SU-DHL-6 (cell line): ENCODE data around the gene MGMT.

Source experiments
- H2AFZ ChIP-seq: fragments of 200-600 bp; sonication (generic); 2 replicates; pipeline ENCODE4 v1.6.1; 2014; ENCODE audit warnings: low read depth, mild to moderate bottlenecking, moderate library complexity, mixed read lengths, antibody characterized with exemption, low read length; ENCODE audit not compliant: severe bottlenecking
- H3F3A ChIP-seq: fragments of 200-600 bp; shearing (Covaris generic); 2 replicates; pipeline ENCODE4 v1.6.0; 2016; ENCODE audit warnings: antibody characterized with exemption, mild to moderate bottlenecking; ENCODE audit not compliant: insufficient read depth
- H3K27ac ChIP-seq: fragments of 200-600 bp; sonication (generic); 2 replicates; pipeline ENCODE4 v1.5.1; 2016; ENCODE audit warnings: low read depth, mild to moderate bottlenecking, low read length, moderate library complexity, mixed read lengths
- H3K27me3 ChIP-seq: fragments of 200-600 bp; sonication (generic), shearing (Covaris generic); 2 replicates; pipeline ENCODE4 v1.6.0; 2014; ENCODE audit warnings: mild to moderate bottlenecking, low read length
- H3K36me3 ChIP-seq: fragments of 200-600 bp; sonication (generic); 2 replicates; pipeline ENCODE4 v1.6.1; 2014; ENCODE audit warnings: mild to moderate bottlenecking, low read length, mixed read lengths
- H3K4me2 ChIP-seq: fragments of 300-600, 200-600 bp; shearing (Covaris generic), sonication (generic); 2 replicates; pipeline ENCODE4 v1.6.0; 2014; ENCODE audit warnings: low read length, low read depth, mild to moderate bottlenecking; ENCODE audit not compliant: poor library complexity, severe bottlenecking
- H3K4me3 ChIP-seq: fragments of 200-600 bp; sonication (generic); 2 replicates; pipeline ENCODE4 v1.5.1; 2014; ENCODE audit warnings: antibody characterized with exemption, low read length, mild to moderate bottlenecking, mixed read lengths; ENCODE audit not compliant: insufficient read depth, poor library complexity, severe bottlenecking
- H3K79me2 ChIP-seq: fragments of 200-600 bp; sonication (generic); 2 replicates; pipeline ENCODE4 v1.6.1; 2014; ENCODE audit warnings: mild to moderate bottlenecking, low read length, moderate library complexity; ENCODE audit not compliant: insufficient read depth
- H3K9ac ChIP-seq: fragments of 200-600 bp; sonication (generic); 2 replicates; pipeline ENCODE4 v1.7.0; 2014; ENCODE audit warnings: mild to moderate bottlenecking, low read length
- H3K9me2 ChIP-seq: fragments of 200-600 bp; sonication (generic); replicated peaks from 2 replicates; pipeline ENCODE4 v1.6.1; 2014; ENCODE audit warnings: low read length; ENCODE audit not compliant: insufficient read depth
- H3K9me3 ChIP-seq: fragments of 200-600 bp; sonication (generic); 2 replicates; pipeline ENCODE4 v1.6.1; 2014; ENCODE audit warnings: low read length, mixed read lengths; ENCODE audit not compliant: insufficient read depth
- H4K20me1 ChIP-seq: fragments of 200-600 bp; sonication (generic); 2 replicates; pipeline ENCODE4 v1.6.1; 2014; ENCODE audit warnings: low read depth, mild to moderate bottlenecking, antibody characterized with exemption, low read length, moderate library complexity, mixed read lengths
- CTCF ChIP-seq: fragments of 200-600 bp; sonication (generic); IDR thresholded peaks from one replicate; pipeline ENCODE4 v1.5.1; 2017; ENCODE audit warnings: antibody characterized with exemption, mild to moderate bottlenecking, low read length, moderate library complexity; ENCODE audit not compliant: insufficient read depth, poor library complexity, severe bottlenecking
- EZH2phosphoT487 ChIP-seq: fragments of 200-600 bp; sonication (generic), shearing (Covaris generic); conservative IDR thresholded peaks from 2 replicates; pipeline ENCODE4 v1.6.1; 2018; ENCODE audit warnings: mild to moderate bottlenecking, antibody characterized with exemption, low read length, moderate library complexity, mixed read lengths

The MGMT gene

DNA sequence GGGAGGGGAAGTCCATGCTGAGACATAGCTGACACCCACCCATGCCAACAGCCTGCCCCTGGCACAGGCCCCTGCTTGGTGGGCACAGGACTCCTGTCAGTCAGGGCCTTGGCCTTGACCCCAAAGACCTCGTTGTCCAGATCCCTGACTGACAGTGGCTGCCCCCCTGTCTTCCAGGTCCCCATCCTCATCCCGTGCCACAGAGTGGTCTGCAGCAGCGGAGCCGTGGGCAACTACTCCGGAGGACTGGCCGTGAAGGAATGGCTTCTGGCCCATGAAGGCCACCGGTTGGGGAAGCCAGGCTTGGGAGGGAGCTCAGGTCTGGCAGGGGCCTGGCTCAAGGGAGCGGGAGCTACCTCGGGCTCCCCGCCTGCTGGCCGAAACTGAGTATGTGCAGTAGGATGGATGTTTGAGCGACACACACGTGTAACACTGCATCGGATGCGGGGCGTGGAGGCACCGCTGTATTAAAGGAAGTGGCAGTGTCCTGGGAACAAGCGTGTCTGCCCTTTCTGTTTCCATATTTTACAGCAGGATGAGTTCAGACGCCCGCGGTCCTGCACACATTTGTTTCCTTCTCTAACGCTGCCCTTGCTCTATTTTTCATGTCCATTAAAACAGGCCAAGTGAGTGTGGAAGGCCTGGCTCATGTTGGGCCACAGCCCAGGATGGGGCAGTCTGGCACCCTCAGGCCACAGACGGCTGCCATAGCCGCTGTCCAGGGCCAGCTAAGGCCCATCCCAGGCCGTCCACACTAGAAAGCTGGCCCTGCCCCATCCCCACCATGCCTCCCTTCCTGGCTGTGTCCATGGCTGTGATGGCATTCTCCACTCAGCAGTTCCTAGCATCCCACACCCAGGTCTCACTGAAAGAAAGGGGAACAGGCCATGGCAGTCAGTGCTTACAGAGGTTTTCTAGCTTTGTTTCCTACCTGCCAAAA is 299.8 kb downstream of the MGMT start:
- no peaks in the 10 kb centered on the region for H4K20me1 ChIP-seq
- H3K27ac ChIP-seq, result no peak overlapping the region
- H3K4me3 ChIP-seq, result no peak overlapping the region
- no peak overlapping the region for H2AFZ ChIP-seq
- no peak overlapping the region for H3K4me2 ChIP-seq
- H3K36me3 ChIP-seq, result no peaks in the 10 kb centered on the region
- no peaks in the 10 kb centered on the region for H3K27me3 ChIP-seq
- TF ChIP-seq EZH2phosphoT487 (no peak), CTCF (no peak)
- no peaks in the 10 kb centered on the region for H3K79me2 ChIP-seq
- no peaks in the 10 kb centered on the region for H3K9me2 ChIP-seq
- no peak overlapping the region for H3K9ac ChIP-seq
- no peaks in the 10 kb centered on the region for H3K9me3 ChIP-seq
- no peaks in the 10 kb centered on the region for H3F3A ChIP-seq

- Histone ChIP-seq H3K9ac (no peak overlapping the region), H3K9me3 (no peaks in the 10 kb centered on the region), H3K36me3 (no peaks in the 10 kb centered on the region), H3K9me2 (no peaks in the 10 kb centered on the region), H3K4me3 (no peak overlapping the region), H3K79me2 (no peaks in the 10 kb centered on the region), H3K27me3 (no peaks in the 10 kb centered on the region), H2AFZ (no peak overlapping the region), H3F3A (no peaks in the 10 kb centered on the region), H3K4me2 (no peak overlapping the region), H3K27ac (no peak overlapping the region), H4K20me1 (no peaks in the 10 kb centered on the region)
- TF ChIP-seq EZH2phosphoT487 (no peak), CTCF (no peak)
Measured at GRCh38 chr10:129767751-129768150, 300.7 kb downstream of the MGMT start.

DNA sequence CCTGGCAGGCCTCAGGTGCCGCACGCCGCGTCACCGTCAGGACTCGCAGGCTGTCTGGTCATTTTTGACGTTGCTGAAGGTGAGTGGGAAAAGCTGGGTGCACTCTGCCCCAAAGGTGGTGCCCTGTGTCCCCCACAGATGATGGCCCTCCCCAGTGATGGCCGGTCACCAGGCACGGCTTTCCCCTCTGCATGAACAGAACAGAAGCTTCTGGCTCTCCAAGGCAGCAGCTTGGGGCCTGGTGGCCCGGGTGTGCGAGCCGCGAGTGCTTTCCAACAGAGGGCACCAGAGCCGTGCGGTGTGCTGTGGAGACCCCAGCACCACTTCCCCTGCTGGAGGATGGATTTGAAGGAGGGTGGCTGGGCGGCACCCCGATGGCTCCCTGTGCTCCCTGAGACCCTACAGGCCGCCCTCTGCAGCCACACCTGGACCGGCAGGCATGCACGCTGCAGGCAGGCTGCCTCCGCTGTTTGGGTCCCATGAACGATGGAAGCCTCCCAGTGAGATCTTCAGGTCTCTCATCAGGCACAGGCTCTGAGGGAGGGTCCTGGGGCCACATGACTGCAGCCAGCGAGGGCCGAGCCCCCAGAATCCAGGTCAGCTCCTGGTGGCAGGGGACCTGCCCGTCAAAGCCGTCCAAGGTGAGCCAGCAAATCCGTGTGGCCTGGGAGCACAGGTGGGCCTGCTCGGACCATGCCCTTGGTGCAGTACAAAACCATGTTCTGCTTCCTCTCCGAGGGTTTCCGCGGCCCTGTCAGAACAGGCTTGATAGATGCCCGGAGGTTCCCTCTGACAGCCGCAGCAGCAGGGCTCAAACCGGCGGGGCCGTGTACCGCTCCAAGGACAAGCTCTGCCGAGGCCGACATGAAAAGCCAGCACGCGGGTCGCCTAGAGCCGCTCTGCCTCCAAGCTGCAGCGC is 301.7 kb downstream of the MGMT start:
- Histone ChIP-seq H2AFZ (no peak overlapping the region), H3K27ac (no peak overlapping the region), H3K9ac (no peak overlapping the region), H3K4me3 (no peak overlapping the region), H3K9me2 (no peaks in the 10 kb centered on the region), H3K79me2 (no peaks in the 10 kb centered on the region), H3F3A (no peaks in the 10 kb centered on the region), H3K27me3 (no peaks in the 10 kb centered on the region), H4K20me1 (no peaks in the 10 kb centered on the region), H3K4me2 (no peak overlapping the region), H3K36me3 (no peaks in the 10 kb centered on the region), H3K9me3 (no peaks in the 10 kb centered on the region)
- TF ChIP-seq CTCF (no peak), EZH2phosphoT487 (no peak)
